CD4-positive, alpha-beta T cell treated with Interleukin-4 for 1 hour (primary cell): ENCODE measurements around the gene UBE2E1.
"Not testable (repeated sequence)": the region's sequence is repeated elsewhere in the genome, so short reads cannot be mapped to it uniquely, and the experiment has no call there.

Source experiments
- DNase-seq, 2 donors: peaks; one replicate each; pipeline ENCODE4 v3.0.0-alpha.2; 2020 to 2022

Gene UBE2E1

GRCh38 chr3:23822559-23822958 is 16.8 kb downstream of the UBE2E1 start:
- no peak for DNase-seq

GRCh38 chr3:23823620-23824019 is 17.9 kb downstream of the UBE2E1 start:
- no peak for DNase-seq

- DNase-seq, result no peak
Measured at GRCh38 chr3:23824699-23825444, 19.1 kb downstream of the UBE2E1 start.

GRCh38 chr3:23825802-23826201 is 20.0 kb downstream of the UBE2E1 start:
- DNase-seq, result no peak

GRCh38 chr3:23826382-23827064 is 20.8 kb downstream of the UBE2E1 start:
- no peak for DNase-seq

- no peak for DNase-seq
Measured at GRCh38 chr3:23829242-23829934, 23.6 kb downstream of the UBE2E1 start.

GRCh38 chr3:23830869-23831484 is 25.2 kb downstream of the UBE2E1 start:
- DNase-seq, result no peak

GRCh38 chr3:23831517-23832394 is 26.0 kb downstream of the UBE2E1 start:
- no peak for DNase-seq

GRCh38 chr3:23832523-23832922 is 26.8 kb downstream of the UBE2E1 start:
- DNase-seq, result no peak

GRCh38 chr3:23834082-23834870 is 28.5 kb downstream of the UBE2E1 start:
- DNase-seq, result no peak

- DNase-seq, result no peak
Measured at GRCh38 chr3:23835087-23835486, 29.3 kb downstream of the UBE2E1 start.

- DNase-seq, result no peak
Measured at GRCh38 chr3:23835802-23836201, 30.0 kb downstream of the UBE2E1 start.

- no peak for DNase-seq
Measured at GRCh38 chr3:23836536-23837230, 30.9 kb downstream of the UBE2E1 start.

GRCh38 chr3:23837286-23837685 is 31.5 kb downstream of the UBE2E1 start:
- DNase-seq, result no peak

- DNase-seq, result no peak
Measured at GRCh38 chr3:23837691-23838090, 31.9 kb downstream of the UBE2E1 start.

- DNase-seq, result no peak
Measured at GRCh38 chr3:23840521-23840920, 34.8 kb downstream of the UBE2E1 start.

- no peak for DNase-seq
Measured at GRCh38 chr3:23843869-23844268, 38.1 kb downstream of the UBE2E1 start.

- no peak for DNase-seq
Measured at GRCh38 chr3:23845326-23846216, 39.8 kb downstream of the UBE2E1 start.

- DNase-seq, result not testable (repeated sequence)
Measured at GRCh38 chr3:23849462-23849861, 43.7 kb downstream of the UBE2E1 start.

- DNase-seq, result no peak
Measured at GRCh38 chr3:23856286-23856685, 50.5 kb downstream of the UBE2E1 start.
